ENCODE measurements around the gene CARTPT.
A peak's percentile ranks its signal among the peaks of the same experiment; 100 is the strongest.

The CARTPT gene

GRCh38 chr5:71719063-71719964 is at the start of gene CARTPT:
Gene CARTPT (plus strand): TSS chr5:71719275. CDS start chr5:71719294, 19 bp downstream.
- DNase-seq (ENCODE audit: low read depth) = peak; percentile 12

DNA sequence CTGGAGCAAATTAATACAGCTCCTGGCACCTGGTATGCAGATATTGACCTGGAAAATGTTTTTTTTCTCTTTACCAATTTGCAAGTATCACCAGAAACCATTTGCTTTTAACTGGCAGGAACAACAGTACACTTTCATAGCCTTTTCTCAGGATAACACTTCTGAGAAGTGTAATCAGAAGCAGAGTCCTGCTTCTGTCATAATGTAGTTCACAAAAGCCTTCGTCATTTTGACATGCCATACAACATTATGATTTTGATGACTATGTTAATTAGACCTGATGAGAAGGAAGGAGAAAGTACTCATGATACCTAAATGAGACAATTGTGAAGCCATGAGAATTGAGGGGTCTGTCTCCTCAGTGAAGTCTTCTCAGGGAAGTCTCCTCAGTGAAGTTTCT is 41.1 kb upstream of the CARTPT start:
- DNase-seq (ENCODE audit: low read depth) = no peak

GRCh38 chr5:71679714-71680113 is 39.4 kb upstream of the CARTPT start:
- DNase-seq (ENCODE audit: low read depth) = no peak

DNA sequence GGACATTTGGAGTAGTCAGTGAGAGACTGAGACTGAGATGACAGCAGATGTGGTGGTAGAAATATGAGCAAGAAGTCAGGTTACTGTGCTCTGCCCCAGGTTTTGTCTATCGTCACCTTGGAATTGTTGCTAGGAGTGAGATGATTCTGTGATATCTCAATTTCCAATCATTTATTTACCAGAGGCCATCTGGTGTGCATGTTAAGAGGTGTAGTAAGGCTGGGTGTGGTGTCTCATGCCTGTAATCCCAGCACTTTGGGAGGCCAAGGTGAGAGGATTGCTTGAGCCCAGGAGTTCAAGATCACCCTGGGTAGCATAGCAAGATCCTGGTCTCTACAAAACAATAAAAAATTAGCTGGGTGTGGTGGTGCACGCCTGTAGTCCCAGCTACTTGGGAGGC is 38.6 kb upstream of the CARTPT start:
- DNase-seq (ENCODE audit: low read depth) = no peak

GRCh38 chr5:71681296-71681695 is 37.8 kb upstream of the CARTPT start:
- DNase-seq (ENCODE audit: low read depth) = no peak

- DNase-seq (ENCODE audit: low read depth) = no peak
Measured at GRCh38 chr5:71684309-71684708, 34.8 kb upstream of the CARTPT start.

DNA sequence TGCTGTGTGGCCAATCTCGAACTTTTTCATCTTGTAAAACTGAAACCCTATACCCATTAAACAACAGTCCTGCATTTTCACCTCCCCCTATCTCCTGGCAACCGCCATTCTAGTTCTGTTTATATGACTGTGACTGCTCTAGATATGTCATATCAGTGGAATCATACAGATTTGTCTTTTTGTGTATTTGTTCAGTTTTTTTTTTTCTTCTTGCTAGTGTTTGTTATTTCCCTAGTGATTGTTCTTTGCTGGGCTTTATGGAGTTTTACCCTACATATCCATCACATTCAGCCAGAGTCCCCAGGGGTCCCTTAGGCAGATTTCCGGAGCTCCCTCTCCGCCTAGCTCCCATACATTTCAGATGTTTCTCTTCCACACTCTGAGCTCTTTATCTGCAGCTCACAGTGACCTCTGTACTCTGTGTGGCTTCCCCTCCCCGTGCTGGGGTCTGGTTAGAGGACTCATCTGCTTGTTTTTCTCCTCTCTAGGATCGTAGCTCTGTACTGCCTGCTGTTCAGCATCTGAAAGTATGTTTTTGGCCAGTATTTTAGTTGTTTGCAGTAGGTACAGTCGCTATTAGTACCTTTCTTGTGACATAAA is 25.1 kb upstream of the CARTPT start:
- DNase-seq (ENCODE audit: low read depth) = no peak

DNA sequence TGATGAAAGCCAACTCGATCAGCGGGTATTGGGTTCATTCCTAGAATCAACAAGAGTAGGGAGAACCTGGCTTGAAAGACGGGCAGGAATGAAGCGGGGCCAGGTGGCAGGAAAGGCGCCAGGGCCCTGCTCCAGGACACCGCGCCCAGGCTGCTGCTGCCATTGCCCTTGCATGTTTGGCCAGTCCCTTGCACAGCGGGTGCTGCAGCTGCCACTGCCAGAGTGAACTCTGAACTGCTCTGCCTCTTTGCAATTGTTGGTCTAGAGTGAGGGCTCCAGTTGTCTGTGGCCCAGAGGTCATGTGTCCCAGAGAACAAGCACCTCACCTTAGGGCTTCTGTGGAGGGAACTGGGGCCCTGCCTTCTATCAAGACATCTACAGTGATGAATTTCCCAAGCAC is 24.0 kb upstream of the CARTPT start:
- no peak for DNase-seq (ENCODE audit: low read depth)

- no peak for DNase-seq (ENCODE audit: low read depth)
Measured at GRCh38 chr5:71695595-71695994, 23.5 kb upstream of the CARTPT start.

DNA sequence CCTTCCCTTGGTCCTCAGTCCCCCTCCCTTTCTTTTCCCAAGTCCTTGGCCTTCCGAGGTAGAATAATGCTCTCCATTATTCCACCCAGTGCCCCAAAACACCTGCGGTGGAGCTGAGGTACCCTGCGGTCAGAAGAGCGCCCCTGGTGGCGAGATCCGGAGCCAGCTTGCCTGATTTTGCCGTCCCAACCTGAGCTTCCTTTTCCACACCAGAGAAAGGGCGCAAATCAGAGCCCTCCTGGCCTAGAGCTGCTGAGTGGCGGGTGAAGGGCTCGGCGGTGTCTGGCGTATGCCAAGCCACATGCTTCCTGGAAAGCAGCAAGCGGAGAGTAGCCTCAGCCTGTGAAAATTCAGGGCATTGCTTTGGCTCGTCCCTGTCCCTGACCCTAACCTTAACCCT is 21.1 kb upstream of the CARTPT start:
- peak; percentile 12 for DNase-seq (ENCODE audit: low read depth)

DNA sequence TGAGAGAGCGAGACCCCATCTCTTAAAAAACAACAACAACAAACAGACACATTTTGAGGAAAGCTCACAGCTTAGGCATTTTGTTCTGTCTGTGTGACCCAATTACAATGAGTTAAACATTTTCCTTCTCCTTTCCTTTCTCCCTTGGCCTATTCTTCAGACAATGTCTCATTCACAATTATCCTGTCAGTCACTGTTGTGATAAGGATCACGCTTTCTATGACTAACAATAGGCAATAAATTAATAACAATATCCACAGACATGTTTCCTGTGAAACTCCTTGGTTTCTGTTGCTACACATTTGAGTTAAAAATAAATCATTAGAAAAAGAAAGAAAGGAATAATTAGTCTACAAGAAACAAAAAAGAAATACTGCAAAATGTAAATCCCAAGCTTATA is 19.8 kb upstream of the CARTPT start:
- DNase-seq (ENCODE audit: low read depth) = no peak

- DNase-seq (ENCODE audit: low read depth) = no peak
Measured at GRCh38 chr5:71699751-71700150, 19.3 kb upstream of the CARTPT start.

DNA sequence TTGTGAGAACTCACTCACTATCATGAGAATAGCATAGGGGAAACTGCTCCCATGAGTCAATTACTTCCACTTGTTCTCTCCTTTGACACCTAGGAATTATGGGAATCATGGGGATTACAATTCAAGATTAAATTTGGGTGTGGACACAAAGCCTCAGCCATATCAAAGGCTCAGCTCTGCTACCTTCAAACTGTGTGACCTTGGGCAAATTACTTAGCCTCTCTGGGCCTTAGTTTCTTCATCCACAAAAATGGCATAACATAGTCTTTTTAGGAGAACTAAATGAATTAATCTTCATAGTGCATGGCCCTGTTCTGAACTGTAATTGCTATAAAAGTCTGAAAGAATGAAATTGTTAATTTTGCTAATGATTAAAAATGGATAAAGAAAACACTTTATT is 18.3 kb upstream of the CARTPT start:
- DNase-seq (ENCODE audit: low read depth) = no peak

- no peak for DNase-seq (ENCODE audit: low read depth)
Measured at GRCh38 chr5:71701407-71701806, 17.7 kb upstream of the CARTPT start.

GRCh38 chr5:71703941-71704340 is 15.1 kb upstream of the CARTPT start:
- DNase-seq (ENCODE audit: low read depth) = no peak

DNA sequence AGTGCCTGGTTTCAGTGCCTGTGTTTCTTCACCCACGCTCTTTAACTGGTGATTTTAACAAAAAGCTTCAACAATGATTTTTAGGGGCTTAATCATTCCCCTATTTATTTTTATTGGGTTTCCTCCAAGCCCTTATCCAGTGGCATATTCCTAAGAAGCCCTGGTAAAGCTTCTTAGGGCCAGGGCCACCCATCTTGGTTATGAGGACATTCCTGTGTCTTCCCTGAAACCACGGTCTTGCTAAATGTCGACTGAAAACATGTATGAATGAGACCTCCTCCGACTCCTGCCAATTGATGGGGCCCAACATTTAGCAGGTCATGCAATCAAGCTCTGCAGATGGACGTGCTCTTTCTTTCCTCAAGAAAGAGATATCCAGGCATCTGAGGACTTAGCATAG is 13.7 kb upstream of the CARTPT start:
- no peak for DNase-seq (ENCODE audit: low read depth)

- DNase-seq (ENCODE audit: low read depth) = no peak
Measured at GRCh38 chr5:71706906-71707305, 12.2 kb upstream of the CARTPT start.

DNA sequence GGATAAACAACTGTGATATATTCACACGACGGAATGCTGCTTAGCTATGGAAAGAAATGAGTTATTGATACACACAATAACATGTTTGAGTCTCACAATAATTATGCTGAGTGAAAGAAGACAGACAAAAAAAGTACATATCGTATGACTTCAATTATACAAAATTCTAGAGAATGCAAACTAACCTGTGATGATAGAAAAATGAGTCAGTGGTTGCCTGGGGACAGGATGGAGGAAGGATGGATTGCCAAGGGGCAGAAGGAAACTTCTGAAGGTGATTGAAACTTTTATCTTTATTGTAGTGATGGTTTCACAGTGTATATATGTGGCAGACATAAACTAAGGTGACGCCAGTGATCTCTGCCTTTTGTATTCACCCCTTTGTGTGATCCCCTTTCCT is 7.5 kb upstream of the CARTPT start:
- no peak for DNase-seq (ENCODE audit: low read depth)

DNA sequence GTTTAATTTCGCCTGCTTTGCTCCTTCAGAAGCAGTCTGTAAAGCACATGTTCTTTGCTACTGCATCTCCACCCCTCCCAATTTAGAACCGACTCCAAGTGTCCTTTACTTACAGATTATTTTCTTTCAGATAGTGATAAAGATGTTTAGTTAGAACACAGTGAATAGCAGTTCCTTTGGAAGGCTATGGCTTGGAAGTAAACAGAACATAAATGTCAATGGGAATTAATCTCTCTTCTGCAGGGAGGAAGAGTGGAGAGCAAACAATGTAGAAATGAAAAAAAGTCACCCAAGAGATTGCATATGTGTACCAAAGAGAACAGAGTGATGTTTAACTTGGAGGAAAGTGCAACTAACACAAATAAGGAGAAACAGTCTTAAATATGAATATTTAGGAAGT is 4.2 kb upstream of the CARTPT start:
- no peak for DNase-seq (ENCODE audit: low read depth)

GRCh38 chr5:71727978-71728377 is 8.9 kb downstream of the CARTPT start:
- DNase-seq (ENCODE audit: low read depth) = no peak

DNA sequence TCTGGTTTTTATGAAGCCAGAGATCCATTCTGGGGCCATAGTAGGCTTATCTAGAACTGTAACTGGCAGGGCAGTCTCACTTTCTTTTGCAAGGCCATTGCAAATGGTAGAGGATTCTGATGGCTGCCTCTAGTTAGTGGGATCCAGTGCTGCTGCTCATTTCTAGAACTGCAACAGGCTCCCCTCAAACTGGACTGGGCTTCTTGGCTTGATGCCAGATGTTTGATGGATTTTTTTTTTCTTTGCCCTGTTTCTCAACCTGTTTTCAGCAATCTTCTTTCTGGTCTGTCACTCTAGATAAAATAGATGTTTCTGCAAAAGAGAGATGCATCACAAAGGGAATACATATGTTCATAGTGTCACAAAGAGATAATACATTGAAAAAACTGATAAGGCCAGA is 11.9 kb downstream of the CARTPT start:
- no peak for DNase-seq (ENCODE audit: low read depth)

DNA sequence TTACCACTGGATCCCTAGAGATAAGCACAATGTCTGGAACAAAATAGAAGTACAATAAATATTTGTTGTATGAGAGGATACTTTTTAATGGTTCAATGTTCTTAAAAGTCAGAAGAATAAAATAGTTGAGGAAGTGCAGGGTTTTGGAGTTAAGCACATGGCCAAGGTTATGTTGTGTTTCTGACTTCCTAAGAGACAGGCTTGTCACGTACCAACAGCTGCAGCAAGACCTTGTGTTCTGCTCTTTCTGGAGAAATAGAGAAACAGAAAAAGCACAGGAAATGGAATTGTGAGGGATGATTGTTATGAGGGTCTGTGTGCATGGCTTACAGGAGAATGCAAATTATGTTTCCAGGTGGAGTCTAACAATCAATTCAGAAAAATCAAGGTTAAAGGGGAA is 12.9 kb downstream of the CARTPT start:
- no peak for DNase-seq (ENCODE audit: low read depth)

- no peak for DNase-seq (ENCODE audit: low read depth)
Measured at GRCh38 chr5:71734141-71734540, 15.1 kb downstream of the CARTPT start.

Measured in ELR (cell line).